Measurements from ENCODE around the gene CHPF2. TPM values are rescaled to one million over a fixed set of nuclear protein-coding genes. Genes with fewer than 3 reads are reported as not detected.

Gene CHPF2
- polyA plus RNA-seq, 3 donors: 34.4 to 38.0 (median 36.0) TPM

GRCh38 chr7:151276666-151277590 lies 44.6 kb downstream of the CHPF2 start:
- H3K36me3 Mint-ChIP-seq: peaks cover 4 to 21% of the 10 kb centered on the region in 2 donors
- H3K4me2 ChIP-seq (replicated peaks; ENCODE audit: extremely low read depth, low read length, poor library complexity, severe bottlenecking): peak overlapping the region; percentile 84
- peaks cover 18% of the 10 kb centered on the region for H4K20me1 ChIP-seq (ENCODE audit: insufficient read depth, low read length)
- H3K27me3 ChIP-seq (ENCODE audit: control insufficient read depth in 2 of 2, insufficient read depth in 2 of 2, low read length in 2 of 2): no peaks in the 10 kb centered on the region
- peaks cover 52 to 54% of the 10 kb centered on the region in 2 donors for H3K4me1 ChIP-seq (ENCODE audit: control insufficient read depth in 1 of 2, insufficient read depth in 2 of 2, low read length in 2 of 2)
- peak overlapping the region; percentile 59 for H3K9ac ChIP-seq (ENCODE audit: insufficient read depth, low read length, poor library complexity, severe bottlenecking)
- no peaks in the 10 kb centered on the region for H3K36me3 ChIP-seq (replicated peaks in 1 of 2; ENCODE audit: control insufficient read depth in 1 of 2, insufficient read depth in 2 of 2, low read length in 2 of 2)
- WGBS (ENCODE audit: insufficient coverage): 7% methylated on average over 55 of the region's 63 CpGs
- peaks cover 14% of the 10 kb centered on the region for H3K79me2 ChIP-seq (ENCODE audit: insufficient read depth, low read length)
- H3K27me3 Mint-ChIP-seq (ENCODE audit: low read depth in 3 of 3): peaks cover 8 to 16% (median 16%) of the 10 kb centered on the region in 3 donors
- peak overlapping the region in 1 of 2 donors; percentile 42 for H3K27ac ChIP-seq (ENCODE audit: low read depth in 1 of 2, low read length in 2 of 2)
- peaks cover 53% of the 10 kb centered on the region for H3K4me1 Mint-ChIP-seq
- H3K4me3 Mint-ChIP-seq: peak overlapping the region; percentile 76 to 90
- peak; percentile 45 to 53 (median 47) for DNase-seq
- TF ChIP-seq CTCF (IDR thresholded peaks at IDR 0.05): no peak
- intact Hi-C loops (cut with micrococcal nuclease): no loop called here
- H3K9me3 ChIP-seq (replicated peaks in 1 of 2; ENCODE audit: control insufficient read depth in 1 of 2, insufficient read depth in 1 of 2, low read length in 2 of 2): no peaks in the 10 kb centered on the region
- H3K9me3 Mint-ChIP-seq: no peaks in the 10 kb centered on the region
- H3K4me3 ChIP-seq (replicated peaks in 1 of 3; ENCODE audit: low read depth in 2 of 3, low read length in 3 of 3): peak overlapping the region; percentile 42 to 79 (median 46)
- H3K27ac Mint-ChIP-seq: peak overlapping the region in 2 of 7 donors; percentile 70 to 71
- peak overlapping the region; percentile 77 for H2AFZ ChIP-seq (ENCODE audit: insufficient read depth, low read depth, low read length, poor library complexity, severe bottlenecking)

GRCh38 chr7:151277631-151278030 lies 45.3 kb downstream of the CHPF2 start:
- H3K9me3 Mint-ChIP-seq: peaks cover 0 to 5% (median 0%) of the 10 kb centered on the region in 7 donors
- no peaks in the 10 kb centered on the region for H3K27me3 ChIP-seq (ENCODE audit: control insufficient read depth in 2 of 2, insufficient read depth in 2 of 2, low read length in 2 of 2)
- peaks cover 18% of the 10 kb centered on the region for H4K20me1 ChIP-seq (ENCODE audit: insufficient read depth, low read length)
- peak overlapping the region; percentile 76 to 90 for H3K4me3 Mint-ChIP-seq
- intact Hi-C loops (cut with micrococcal nuclease): no loop called here
- peak overlapping the region in 1 of 7 donors; percentile 66 for H3K27ac Mint-ChIP-seq
- H3K27me3 Mint-ChIP-seq (ENCODE audit: low read depth in 3 of 3): peaks cover 8 to 19% (median 16%) of the 10 kb centered on the region in 3 donors
- peaks cover 4 to 17% of the 10 kb centered on the region in 2 donors for H3K36me3 Mint-ChIP-seq
- 89% methylated on average over 7 of the region's 8 CpGs for WGBS (ENCODE audit: insufficient coverage)
- peak overlapping the region in 1 of 3 experiments; percentile 79 for H3K4me3 ChIP-seq (replicated peaks in 1 of 3; ENCODE audit: low read depth in 2 of 3, low read length in 3 of 3)
- H3K4me1 ChIP-seq (ENCODE audit: control insufficient read depth in 1 of 2, insufficient read depth in 2 of 2, low read length in 2 of 2): peaks cover 45 to 47% of the 10 kb centered on the region in 2 donors
- no peak overlapping the region for H3K9ac ChIP-seq (ENCODE audit: insufficient read depth, low read length, poor library complexity, severe bottlenecking)
- DNase-seq: no peak
- H3K4me1 Mint-ChIP-seq: peaks cover 46% of the 10 kb centered on the region
- H3K4me2 ChIP-seq (replicated peaks; ENCODE audit: extremely low read depth, low read length, poor library complexity, severe bottlenecking): peak overlapping the region; percentile 84
- H3K36me3 ChIP-seq (replicated peaks in 1 of 2; ENCODE audit: control insufficient read depth in 1 of 2, insufficient read depth in 2 of 2, low read length in 2 of 2): no peaks in the 10 kb centered on the region
- no peak for TF ChIP-seq CTCF (IDR thresholded peaks at IDR 0.05)
- peaks cover 14% of the 10 kb centered on the region for H3K79me2 ChIP-seq (ENCODE audit: insufficient read depth, low read length)
- H3K9me3 ChIP-seq (replicated peaks in 1 of 2; ENCODE audit: control insufficient read depth in 1 of 2, insufficient read depth in 1 of 2, low read length in 2 of 2): no peaks in the 10 kb centered on the region
- peak overlapping the region; percentile 77 for H2AFZ ChIP-seq (ENCODE audit: insufficient read depth, low read depth, low read length, poor library complexity, severe bottlenecking)
- H3K27ac ChIP-seq (ENCODE audit: low read depth in 1 of 2, low read length in 2 of 2): no peak overlapping the region

Measured in CD14-positive monocyte (primary cell).